NCI-H2107 treated with DMSO at 0.1 percent for 48 hours (cell line): Measurements from ENCODE around the gene DDC.
A peak's percentile ranks its signal among the peaks of the same experiment; 100 is the strongest.
"Not testable (repeated sequence)": the region's sequence is repeated elsewhere in the genome, so short reads cannot be mapped to it uniquely, and the experiment has no call there.

ENCODE experiments used
- DNase-seq: peaks from one replicate; lab custom pipeline; 2025; ENCODE audit not compliant: unreplicated experiment; lab: John Stamatoyannopoulos, UW

Gene DDC

DNA sequence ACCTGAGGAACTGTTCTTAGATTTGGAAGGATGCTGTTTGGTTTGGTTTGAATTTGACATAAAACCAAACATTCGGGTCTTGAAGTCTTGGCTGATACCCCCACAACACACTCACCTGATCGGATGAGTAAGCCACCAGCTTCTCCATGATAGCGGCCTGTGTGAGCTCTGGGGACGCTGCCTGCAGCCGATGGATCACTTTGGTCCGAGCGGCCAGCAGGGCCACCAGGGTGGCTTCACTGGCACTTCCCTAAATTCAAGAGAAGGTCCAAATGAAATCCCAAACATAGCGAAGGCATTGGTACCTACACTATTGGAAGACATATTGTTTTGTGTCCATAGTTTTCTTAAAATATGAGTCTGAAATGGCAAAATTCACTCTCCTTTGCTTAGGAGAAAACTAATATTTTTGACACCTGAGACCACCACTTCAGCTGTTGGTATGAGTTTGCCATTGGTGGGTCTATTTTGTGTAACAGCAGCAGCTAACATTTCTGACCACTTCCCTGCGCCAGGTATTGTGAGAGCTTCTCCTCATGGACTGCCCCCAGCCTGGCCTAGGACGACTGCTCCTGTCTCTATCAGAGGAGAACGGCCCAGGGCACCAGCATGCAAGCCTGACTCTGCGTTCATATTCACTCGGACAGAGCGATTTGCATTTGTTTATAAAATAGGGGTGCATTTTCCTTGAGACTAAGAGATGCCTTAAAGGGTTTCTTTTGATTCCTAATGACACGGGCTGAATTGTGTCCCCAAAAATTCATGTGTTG, 35.9 kb downstream of the DDC start:
- no peak for DNase-seq

DNA sequence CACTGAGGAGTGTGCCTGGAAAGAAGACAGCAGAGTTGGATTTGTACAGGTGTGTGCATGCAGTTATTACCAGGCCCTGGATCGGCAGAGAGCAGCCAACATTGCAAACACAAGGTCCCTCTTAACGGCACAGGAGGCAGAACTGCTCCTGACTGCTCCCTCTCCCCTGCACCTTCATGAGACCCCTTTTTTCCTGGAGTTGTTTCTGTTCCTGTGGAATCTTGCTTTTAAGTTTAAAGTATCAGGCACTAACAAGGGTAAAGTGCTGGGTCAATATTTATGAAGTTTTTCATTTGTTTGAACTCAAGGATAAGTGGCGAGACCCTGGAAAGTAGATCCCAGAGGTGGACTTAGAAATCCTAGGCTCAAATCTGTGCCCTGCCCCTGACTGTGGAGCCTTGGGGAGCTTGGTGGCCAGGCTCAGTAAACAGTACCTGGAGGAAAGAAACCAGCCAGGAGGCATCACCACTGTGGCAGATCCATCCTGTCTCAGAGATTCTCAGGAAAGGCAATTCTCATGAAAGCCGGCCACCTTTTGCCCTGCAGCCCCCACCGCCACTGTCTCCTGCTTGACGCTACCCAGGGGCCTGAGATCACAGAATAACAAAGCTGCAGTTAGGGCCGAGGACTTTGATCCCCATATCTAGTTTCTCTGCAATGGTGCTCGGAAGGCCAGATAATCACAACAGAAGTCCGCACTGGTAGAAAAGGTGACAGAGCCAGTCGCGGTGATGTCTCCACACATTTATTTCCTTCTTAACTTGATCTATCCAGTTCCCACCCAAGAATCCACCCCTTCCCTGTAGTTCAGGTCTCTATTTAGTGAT, 36.7 kb downstream of the DDC start:
- DNase-seq: no peak

DNA sequence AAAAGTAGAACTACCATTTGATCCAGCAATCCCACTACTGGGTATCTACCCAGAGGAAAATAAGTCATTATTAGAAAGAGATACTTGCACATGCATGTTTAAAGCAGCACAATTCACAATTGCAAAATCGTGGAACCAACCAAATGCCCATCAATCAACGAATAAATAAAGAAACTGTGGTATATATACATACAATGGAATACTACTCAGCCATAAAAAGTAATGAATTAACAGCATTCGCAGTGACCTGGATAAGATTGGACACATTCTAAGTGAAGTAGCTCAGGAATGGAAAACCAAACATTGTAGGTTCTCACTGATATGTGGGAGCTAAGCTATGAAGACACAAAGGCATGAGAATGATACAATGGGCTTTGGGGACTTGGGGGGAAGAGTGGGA, 45.9 kb downstream of the DDC start:
- not testable (repeated sequence) for DNase-seq

DNA sequence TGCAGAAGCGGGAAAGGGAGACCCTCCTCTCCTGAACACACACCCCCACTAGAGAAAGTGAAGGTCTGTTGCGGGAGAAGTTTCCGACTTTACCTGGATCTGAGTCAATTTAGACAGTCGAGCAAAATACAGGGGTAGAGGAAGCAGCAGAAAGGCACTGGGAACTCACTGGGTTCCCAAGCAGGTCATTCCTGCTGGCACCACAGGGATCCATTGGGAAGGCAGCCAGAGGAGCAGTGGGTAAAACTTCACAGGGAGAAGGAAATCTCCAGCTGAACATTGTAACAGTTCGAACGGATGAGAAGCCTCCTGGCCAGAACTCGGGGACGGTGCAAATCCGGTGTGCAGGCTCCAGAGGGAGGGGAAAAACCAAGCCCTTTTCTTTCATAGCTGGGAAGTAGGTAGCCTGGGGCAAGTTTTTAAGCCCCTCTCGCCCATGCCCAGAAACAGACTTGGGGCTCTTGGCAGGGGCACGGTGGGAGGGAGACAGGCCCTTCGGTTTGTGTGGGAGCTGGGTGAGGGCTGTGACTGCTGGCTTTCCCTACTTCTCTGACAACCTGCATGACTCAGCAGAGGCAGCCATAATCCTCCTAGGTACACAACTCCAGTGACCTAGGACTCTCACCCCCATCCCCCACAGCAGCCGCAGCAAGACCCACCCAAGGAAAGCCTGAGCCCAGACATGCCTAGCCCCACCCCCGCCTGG, 51.9 kb downstream of the DDC start:
- DNase-seq: no peak

DNA sequence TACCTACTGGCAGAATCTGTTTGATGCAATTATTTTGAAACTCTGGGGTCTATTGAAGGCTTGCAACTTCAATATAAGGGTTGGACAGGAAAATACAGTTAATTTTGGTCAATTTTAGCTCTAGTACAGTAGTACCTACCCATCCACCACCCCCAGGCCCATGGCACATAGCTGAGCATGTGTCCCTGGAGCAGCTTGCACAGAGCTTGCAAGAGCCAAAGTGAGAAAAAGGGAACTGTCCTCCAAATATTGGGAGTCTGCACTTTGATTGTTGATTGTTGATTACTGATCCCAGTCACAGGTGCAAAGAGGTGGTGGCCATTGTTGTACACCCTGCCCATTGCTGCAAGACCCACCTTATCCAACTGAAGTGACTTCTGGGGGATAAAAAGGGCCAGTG, 52.8 kb downstream of the DDC start:
- DNase-seq: no peak

DNA sequence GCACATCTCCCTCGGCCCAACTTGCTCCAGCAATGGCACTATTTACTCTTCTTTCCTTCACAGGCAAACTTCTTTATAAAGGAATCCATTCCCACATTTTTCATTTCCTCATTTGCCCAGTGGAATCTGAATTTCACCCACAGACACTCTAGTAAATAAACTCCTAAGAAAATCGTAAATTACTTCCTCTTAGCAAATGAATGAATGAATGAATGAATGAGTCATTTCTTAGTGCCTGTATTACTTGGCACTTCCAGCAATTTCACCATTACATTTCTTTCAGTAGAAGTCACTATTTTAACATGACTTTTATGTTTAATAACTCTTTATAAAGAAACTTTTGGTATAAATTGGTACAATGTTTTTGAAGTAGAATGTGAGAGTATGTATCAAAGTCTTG, 55.7 kb downstream of the DDC start:
- no peak for DNase-seq

DNA sequence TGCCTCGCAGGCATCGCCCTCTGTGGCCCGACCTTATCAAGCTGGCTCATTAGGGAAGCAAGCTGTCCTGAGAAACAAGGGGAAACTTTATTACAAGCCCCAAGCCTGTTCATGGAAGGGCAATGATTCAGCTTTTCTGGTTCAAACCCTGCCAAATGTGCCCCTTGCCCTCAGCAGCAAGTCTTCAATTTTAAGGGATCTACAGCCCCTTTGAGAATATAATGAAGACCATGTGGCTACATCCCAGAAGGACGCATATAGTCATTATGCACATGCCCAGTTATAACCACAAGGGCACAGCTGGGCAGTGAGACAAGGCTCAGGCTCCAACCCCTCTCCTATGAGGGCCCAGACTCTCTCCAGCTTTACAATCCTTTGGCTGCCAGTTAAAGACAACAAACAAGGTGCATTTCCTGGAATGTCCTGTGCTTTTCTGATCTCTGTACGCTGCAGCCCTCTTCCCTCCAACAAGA, 56.7 kb downstream of the DDC start:
- DNase-seq: peak; percentile 39

DNA sequence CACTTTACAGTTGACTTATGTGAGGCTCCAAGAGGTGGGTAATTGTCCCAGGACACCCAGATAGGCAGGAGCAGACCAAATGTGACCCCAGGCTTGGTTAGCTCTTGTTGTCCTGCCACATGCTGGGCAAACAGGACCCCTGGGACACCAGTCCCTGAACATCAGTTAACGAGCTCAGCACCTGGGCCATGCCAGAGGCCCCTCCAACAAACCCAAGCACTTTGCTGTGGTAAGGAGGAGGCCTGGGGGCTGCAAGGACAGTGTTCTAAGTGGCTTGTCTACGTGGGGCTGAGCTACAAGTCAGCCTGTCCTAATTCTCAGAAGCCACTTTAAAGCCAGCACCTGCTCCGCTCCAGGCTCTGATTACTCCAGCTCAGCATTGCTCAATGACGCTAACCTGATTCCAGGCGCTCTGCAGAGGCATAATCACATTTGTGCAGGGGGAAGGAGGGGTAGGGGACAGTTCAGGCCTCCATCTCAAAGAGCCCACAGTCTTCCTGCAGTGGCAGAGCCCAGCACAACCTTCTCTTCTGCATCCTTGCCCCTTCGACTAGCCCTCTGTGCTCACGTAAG, 57.2 kb downstream of the DDC start:
- DNase-seq: peak; percentile 94

DNA sequence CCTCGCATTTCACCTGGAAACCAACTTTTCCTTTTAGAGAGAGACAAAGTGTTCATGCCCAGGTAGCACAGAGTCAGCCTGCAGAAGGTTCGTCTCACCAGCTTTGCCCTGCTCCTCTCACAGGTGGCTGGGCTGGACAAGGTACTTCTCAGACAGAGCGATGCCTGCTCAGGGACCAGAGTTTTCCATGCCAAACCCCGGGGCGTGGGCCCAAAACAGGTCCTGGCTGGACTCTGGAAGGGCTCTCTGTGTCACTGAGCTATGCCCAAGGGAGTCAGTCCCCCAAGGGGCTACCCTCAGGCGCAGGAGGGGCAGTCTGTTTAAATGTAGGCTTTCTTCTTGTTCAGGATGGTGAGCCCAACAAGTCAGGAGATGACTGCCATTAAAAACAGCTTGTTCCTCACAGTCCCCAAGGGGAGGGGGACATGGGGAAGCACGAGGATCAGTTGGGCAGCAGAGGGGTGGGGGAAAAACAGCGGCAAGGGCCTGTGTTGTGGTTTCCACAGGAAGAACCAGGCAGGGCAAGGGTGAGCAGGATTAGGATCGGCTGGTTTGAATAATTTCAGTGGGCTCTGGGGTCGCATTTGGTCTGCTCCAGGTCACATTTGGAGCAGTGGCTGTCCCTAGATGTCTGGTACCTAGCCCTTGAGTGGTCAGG, 59.5 kb downstream of the DDC start:
- DNase-seq: no peak

DNA sequence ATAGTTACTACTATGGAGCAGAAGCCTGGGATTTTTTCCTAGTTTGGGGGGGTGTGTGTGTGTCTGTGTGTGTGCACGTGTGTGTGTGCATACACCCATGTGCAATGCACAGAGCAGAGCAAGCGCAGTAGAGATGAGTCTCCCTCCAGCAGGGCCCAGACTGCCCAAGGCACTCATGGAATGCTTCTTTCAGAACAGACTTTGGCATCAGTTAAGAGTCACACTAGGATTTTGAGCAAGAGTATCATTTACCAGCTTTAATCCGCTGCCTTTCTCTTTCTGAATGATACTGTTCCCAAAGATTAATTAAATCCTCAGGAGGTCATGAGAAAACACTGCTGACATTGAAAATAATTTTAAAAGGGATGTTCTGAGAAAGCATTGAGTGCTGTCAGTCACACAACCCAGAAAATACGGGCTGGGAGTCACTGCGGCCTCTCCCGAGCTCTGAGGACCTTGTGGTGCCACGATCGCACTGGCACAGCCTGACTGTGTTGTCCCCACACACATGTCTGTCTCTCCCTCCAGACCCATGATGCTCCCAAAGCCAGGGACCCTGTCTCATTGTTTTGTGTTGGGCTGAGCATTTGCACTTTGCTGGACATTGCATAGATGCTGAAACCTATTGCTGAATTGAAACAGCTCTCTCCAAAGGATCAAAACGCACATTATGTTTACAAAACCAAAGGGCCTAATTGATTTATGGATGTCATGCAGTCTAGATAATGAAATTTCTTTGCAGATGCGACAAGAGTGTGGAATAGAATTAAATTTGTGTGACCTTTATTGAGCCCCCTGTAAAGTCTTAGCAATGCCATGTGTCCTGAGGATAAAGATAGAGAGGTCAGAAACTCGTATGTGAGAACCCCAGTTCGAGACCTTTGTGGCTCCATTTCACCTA, 60.3 kb downstream of the DDC start:
- DNase-seq: no peak

DNA sequence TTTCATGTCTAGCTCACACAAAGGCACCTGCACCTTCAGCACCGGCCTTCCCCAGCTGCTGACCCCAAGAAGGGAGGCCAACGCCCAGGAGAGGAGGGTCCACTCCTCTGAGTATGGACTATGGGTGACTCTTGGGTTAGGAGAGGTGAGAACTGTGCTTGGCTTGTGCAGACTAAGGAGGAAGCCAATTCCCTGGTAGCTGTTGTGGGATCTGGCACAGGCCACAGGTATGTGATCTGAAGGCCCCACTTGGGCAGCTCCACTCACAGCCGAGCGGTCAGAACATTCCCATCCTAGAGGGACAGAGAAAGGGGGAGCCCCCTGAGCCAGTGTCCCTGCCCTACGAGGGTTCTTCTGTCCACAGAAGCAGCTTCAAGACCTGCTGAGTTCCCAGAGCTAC, 62.3 kb downstream of the DDC start:
- no peak for DNase-seq

DNA sequence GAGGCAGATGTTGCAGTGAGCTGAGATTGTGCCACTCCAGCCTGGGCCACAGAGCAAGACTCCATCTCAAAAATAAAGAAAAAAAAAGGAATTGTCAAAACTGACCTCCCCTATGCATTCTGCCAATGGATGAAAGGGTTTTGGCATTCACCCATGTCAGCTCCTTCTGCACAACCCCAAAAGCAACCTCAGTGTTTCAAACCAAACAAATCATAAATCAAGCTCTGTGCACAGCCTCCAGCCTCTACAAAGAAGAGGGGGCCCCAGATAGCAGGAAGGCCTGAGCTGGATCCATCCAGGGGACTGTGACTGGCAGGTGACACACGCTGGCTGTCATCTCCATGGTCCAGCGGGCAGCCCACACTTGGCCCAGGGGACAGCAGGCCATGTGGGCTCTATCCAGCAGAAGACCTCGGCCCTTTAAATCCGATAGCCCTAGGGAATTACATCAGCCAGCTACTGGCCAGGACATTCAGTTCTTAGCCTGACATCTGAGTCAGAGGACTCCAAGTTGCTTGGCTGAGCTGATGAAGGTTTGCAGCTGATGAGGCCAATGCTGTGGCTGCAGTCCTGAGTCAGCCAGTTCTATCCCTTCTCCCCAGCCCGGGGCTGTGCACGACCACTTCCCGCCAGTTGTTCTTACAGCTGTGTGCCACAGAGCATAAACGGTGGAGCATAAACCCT, 63.1 kb downstream of the DDC start:
- no peak for DNase-seq

DNA sequence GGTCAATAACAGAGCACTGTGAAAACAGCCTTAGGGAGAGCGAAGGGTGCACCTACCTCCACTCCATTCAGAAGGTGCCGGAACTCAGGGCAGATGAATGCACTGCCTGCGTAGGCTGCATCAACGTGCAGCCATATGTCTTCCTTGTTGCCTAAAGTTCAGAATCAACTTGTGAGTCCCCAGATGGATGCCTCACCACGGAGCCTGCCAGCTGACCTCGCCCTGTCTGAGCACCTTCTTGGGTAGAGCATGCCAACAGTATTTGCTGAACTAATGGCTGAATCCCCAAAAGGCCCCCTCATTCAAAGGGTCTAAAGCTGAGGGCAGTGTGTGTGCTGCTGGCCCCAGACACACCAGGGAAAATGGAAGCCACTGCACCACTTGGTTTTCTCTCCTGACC, 66.1 kb downstream of the DDC start:
- no peak for DNase-seq

DNA sequence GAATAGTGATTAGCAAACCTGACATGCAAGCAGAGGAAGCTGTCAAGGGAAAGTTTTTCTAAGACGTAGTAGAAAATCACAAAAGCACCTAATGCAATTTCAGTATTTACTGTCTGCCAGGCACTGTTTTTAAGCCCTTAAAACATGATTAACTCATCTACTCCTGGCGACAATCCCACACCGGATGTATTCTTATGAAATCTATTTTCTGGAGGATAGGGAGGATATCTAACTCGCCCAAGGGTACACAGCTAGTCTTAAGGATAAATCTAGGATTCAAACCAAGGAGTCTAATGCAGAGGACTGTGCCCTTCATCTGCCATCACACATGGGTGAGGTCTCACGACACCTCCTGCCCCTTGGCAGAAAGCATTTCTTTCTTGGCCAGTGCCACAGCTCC, 67.2 kb downstream of the DDC start:
- DNase-seq: no peak

DNA sequence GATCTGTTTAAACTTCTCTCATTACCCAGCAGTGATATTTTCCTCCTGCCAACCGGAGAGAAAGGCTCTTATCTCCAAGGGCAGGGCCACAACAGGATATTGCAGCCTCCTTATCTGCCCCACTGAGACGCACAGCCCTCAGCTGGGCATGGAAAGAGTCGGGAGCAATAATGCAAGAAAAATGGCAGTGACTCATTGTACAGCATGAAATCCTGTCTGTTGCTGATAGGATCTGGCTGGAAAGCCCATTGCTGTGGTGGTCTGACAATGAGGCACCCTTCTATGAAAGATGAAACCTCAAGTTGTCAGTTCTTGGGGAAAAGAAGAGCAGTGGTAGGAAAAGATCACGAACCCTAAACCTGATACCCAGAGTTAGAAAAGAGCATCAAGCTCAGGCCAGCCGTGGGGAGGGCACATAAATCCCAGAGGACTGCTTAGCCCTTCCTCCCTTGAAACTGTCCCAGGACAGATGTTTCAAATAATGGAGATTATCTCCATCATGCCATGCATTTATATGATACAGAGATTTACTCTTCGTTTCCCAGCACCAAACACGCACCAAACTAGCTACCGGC, 68.0 kb downstream of the DDC start:
- no peak for DNase-seq

DNA sequence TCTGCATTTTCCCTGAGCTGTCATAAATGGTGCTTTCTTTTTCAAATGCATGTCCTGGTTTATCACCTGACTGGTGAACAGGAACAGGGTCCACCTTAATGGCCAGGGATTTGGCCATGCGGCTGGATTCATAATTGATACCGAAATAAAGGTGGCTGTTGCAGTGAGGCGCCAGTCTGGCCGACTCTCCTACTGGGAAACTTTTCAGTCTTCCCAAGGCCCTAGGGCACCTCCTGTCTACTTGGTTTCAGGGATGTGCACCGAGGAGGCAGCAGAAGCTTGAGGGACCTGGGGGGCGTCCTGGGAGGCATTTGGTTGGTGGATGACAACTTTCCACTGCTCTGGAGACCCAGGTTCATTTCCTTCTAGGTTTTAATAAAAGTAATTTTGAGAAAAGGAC, 68.6 kb downstream of the DDC start:
- no peak for DNase-seq

DNA sequence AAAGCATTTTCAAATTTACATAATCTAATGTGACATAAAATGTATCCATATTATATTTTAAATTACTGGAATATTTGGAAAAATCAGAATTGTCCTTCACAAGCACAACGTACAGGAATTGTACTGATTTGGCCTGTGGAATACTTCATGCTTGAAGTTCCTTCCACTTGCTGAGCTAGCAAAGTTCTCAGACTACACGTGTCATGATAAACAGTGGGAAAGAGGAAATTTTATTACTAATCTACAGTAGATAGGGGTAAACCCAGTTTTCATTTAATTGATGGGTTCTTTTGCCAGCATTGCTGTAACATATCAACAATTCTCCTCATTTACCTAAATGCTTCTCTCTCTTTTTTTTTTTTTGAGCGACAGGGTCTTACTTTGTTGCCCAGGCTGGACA, 69.5 kb downstream of the DDC start:
- DNase-seq: no peak

DNA sequence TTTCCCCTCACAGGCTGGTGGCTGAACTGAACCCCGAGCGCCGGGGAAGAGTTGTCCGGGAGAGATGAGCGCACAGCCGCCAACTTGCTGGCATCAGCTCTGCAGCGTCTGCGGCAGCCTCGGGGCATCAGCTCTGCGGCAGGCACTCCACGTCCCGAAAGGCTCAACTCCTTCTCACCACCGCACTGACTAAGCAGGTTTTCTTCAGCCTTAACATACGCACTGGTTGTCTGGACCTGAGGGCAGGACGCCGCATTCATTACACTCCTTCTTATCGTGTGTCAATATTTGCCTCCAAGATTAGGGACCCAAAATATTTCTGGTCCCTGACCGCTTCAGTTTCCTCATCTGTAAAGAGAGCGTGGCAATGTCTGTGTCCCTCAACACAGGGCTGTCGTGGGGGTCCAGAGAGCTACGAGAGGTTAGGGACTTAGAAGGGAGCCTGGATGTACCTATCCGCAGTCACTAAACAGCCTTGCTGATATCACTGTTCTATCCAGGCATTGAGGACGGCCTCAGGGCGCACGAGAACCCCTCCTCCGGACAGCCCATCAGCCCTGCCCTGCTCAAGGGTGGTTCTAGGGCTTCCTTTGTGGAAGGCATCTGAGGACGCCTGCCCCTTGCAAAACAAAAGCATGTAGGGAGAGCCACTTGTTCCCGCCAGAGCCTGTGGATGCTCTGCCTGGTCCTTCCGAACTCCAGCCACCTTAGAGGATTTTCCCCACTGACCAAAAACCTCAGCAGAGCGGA, 72.3 kb downstream of the DDC start:
- DNase-seq: no peak
